Measurements from ENCODE around the gene KCNA5.
A peak's percentile ranks its signal among the peaks of the same experiment; 100 is the strongest.

KCNA5 gene

GRCh38 chr12:5000658-5001385 is 42.9 kb upstream of the KCNA5 start:
- Histone ChIP-seq H3K36me3 (no peaks in the 10 kb centered on the region), H3K9me3 (ENCODE audit: severe bottlenecking) (no peaks in the 10 kb centered on the region), H3K27me3 (ENCODE audit: insufficient read depth, low read depth, severe bottlenecking) (no peaks in the 10 kb centered on the region), H3K27ac (no peak overlapping the region), H3K4me3 (ENCODE audit: low read depth, low read length) (no peak overlapping the region)
- TF ChIP-seq CTCF (IDR thresholded peaks at IDR 0.05; ENCODE audit: low read depth, low read length): no peak
- no peak for DNase-seq

- TF ChIP-seq CTCF (IDR thresholded peaks at IDR 0.05; ENCODE audit: low read depth, low read length): peak; percentile 99
- Histone ChIP-seq H3K27ac (no peak overlapping the region), H3K27me3 (ENCODE audit: insufficient read depth, low read depth, severe bottlenecking) (no peaks in the 10 kb centered on the region), H3K9me3 (ENCODE audit: severe bottlenecking) (no peaks in the 10 kb centered on the region), H3K4me3 (ENCODE audit: low read depth, low read length) (no peak overlapping the region), H3K36me3 (no peaks in the 10 kb centered on the region)
- peak; percentile 76 for DNase-seq
Observed at GRCh38 chr12:5003025-5003666, 40.5 kb upstream of the KCNA5 start.

GRCh38 chr12:5008661-5009060 is 35.0 kb upstream of the KCNA5 start:
- Histone ChIP-seq H3K4me3 (ENCODE audit: low read depth, low read length) (no peak overlapping the region), H3K36me3 (no peaks in the 10 kb centered on the region), H3K27me3 (ENCODE audit: insufficient read depth, low read depth, severe bottlenecking) (no peaks in the 10 kb centered on the region), H3K9me3 (ENCODE audit: severe bottlenecking) (no peaks in the 10 kb centered on the region), H3K27ac (no peak overlapping the region)
- TF ChIP-seq CTCF (IDR thresholded peaks at IDR 0.05; ENCODE audit: low read depth, low read length): no peak
- DNase-seq: no peak

- no peaks in the 10 kb centered on the region for H3K27me3 ChIP-seq (ENCODE audit: insufficient read depth, low read depth, severe bottlenecking)
- no peaks in the 10 kb centered on the region for H3K9me3 ChIP-seq (ENCODE audit: severe bottlenecking)
- TF ChIP-seq CTCF (IDR thresholded peaks at IDR 0.05; ENCODE audit: low read depth, low read length): no peak
- no peak overlapping the region for H3K27ac ChIP-seq
- H3K36me3 ChIP-seq: no peaks in the 10 kb centered on the region
- DNase-seq: no peak
- no peak overlapping the region for H3K4me3 ChIP-seq (ENCODE audit: low read depth, low read length)
Observed at GRCh38 chr12:5010151-5010550, 33.5 kb upstream of the KCNA5 start.

- no peak overlapping the region for H3K27ac ChIP-seq
- H3K4me3 ChIP-seq (ENCODE audit: low read depth, low read length): no peak overlapping the region
- DNase-seq: no peak
- no peaks in the 10 kb centered on the region for H3K27me3 ChIP-seq (ENCODE audit: insufficient read depth, low read depth, severe bottlenecking)
- H3K36me3 ChIP-seq: no peaks in the 10 kb centered on the region
- H3K9me3 ChIP-seq (ENCODE audit: severe bottlenecking): no peaks in the 10 kb centered on the region
- no peak for TF ChIP-seq CTCF (IDR thresholded peaks at IDR 0.05; ENCODE audit: low read depth, low read length)
Observed at GRCh38 chr12:5012337-5012736, 31.3 kb upstream of the KCNA5 start.

Measured in WERI-Rb-1 (cell line).